IPS-NIHi7 (cell line): ENCODE data around the gene ABL1.

ENCODE experiments used
- DNase-seq: peaks from one replicate; pipeline ENCODE4 v3.0.0; 2012; ENCODE audit warnings: mixed read lengths; ENCODE audit errors: extremely low spot score

The ABL1 gene

DNA sequence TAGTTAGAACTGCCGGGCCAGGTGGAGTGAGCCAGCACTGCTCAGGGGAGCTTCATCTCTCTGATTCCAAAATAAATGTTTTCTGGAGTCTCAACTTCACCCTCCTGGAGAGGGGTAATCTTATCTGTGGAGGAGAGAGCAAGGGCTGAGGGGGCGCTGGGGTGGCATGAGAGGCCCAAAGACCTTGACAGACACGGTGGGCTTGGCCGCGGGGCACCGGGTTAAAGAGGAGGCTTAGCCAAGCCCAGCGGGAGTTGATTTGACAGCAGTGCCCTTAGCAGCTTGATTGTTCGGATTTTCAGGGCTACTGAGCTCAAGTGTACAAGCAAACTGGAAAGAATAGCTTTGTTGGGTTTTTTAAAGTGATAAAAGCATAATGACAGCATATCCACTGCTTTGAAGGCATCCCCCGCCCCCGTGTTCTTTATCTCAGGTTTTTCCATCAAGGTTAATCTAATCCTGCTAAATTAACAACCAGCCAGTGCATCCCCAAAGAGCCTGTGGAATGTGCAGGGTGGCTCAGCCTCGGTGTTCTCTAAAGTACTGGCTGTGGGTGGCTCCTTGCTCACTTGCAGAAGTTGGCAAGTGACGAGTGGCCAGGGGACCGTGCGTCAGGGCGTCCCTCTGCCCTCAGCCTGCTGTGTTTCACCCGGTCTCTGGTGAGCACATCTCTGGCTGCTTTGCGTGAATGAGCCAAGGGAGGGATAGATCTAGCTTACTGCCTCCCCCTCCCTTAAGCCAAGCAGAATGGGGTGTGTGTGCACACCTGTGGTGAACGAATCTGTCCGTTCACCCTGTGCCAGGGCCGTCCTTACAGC, 56.0 kb downstream of the ABL1 start:
- DNase-seq, result no peak

GRCh38 chr9:130891688-130892476, 56.8 kb downstream of the ABL1 start:
- DNase-seq, result no peak

DNA sequence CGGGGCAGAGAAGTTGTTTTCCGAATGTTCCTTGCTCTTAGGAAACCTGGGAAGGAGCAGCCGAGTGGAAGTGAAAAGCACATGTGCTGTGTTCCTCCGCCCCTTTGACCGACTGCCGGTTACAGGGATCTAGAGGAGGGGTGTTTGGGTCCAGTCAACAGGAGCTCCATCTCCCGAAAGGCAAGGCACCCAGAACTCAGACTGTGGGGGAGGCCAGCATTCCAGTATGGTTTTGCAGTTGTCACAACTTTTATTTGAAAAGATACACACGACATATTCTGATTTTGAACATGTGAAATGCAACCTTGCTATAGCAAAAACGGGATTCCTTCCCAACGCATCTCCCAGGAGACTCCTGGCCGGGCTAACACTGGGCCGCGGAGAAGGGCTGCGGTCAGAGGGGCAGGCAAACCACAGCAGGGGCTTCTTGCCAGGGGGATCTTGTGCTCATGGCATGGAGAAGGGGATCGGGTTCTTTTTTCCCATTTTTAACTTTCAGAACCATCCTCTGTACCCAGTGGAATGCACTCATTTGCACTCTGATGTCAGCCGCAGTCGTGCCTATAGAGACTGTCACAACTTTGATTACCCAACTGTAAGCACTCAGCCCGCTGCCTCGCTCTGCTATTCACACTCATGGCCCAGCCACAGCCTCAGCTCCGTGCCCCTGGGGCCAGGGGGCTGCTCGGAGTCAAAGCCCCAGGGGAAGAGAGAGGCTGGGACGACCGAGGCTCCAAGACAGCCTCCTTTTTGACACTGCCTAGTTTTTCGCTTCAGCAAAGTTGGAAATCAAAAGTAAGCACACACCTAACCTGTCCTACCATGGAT, 57.6 kb downstream of the ABL1 start:
- DNase-seq, result no peak

GRCh38 chr9:130893341-130894101, 58.5 kb downstream of the ABL1 start:
- peak; percentile 67 for DNase-seq

- DNase-seq, result no peak
Measured at GRCh38 chr9:130894546-130894945, 59.5 kb downstream of the ABL1 start.

DNA sequence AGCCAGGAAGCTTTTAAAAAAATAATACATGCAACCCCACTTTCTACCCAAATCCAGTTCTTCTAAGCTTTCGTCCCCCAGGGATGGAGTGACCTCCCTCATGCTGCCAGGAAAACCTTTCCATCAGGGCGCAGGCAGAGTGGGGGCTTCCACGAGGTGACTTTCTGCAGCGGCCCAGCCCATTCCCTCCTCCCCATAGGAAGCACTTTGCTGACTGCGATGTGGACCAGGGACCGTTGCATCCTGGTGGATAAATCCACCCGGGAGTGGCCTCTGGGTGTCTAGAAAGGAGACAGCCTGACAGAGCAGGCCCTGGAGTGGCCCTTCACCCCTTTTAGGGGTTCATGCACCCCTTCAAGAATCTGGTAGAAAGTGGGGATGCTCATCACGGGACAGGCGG, 60.0 kb downstream of the ABL1 start:
- DNase-seq, result no peak

DNA sequence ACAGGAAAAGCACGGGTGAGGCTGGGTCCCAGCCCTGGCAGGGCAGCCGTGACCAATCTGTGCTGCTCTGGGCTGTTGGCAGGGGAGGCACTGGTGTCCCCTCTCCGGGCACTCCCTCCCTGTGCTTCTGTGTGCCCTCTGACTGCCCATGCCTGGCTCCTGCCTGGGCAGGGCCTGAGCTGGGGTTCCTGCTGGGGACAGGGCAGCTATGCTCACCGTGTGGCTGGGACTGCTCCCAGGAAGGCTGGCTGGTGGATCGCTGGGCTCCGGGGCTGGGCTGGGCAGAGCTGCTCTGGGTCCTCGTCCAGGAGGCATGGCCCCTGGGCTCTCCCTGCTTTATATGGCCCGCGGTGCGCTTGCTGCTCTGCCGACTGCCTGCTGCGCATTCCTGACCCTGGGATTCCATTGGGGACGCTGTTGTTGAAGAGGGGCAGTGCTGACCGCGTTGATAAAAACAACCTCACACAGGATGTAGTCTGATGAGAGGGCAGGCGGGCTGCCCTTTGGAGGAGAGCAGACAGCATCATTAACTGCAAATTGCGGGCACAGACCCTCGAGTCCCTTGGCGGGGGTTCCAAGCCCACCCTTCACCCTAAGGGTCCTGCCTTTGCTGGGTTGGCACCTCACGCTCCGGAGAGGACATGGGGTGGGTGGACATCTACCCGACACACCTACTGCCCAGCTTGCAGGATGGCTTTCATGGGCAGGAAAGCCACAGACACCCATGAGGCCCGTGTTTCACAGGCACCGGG, 60.6 kb downstream of the ABL1 start:
- no peak for DNase-seq

DNA sequence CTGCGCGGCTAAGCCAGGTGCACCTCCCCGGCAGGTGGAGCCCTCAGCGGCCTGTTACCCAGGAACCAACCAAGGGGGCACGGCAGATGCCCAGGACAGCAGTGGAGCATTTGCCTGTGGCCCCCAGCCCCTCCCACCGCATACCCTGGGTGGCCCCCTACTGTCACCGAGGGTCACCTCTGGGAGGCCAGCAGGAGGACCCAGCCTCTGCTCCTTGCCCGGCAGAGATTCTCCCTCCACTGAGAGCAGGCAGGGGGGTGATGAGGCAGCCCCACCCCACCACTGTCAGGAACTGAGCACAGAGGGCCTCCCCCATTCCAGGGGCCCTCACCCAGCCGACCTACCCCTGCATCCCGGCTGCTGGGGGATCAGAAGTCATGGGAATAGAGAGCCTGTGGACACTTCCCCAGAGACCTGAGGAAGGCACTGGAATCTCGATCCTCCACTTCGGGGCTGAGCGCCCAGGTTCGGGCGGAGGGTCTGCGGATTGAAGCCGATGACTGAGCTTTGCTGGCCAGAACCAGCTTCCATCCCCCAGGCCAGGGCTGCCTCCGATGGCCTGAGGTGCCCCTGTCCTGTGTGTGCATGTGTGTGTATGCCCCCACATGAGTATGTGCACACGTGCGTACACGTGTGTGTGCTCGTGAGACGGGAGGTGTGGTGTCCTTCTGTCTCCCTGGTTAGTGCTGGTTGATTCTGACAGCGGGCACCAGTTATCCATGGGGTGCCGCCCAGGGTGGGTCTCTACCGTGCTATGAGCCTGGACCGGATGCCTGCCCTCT, 61.4 kb downstream of the ABL1 start, which contains the start of gene QRFP:
Gene QRFP (minus strand): TSS at position 580 of the 782 bp plus-strand sequence. CDS start 2,974 bp downstream, outside the sequence.
- DNase-seq, result no peak

- DNase-seq, result no peak
Measured at GRCh38 chr9:130897105-130897751, 62.2 kb downstream of the ABL1 start.

DNA sequence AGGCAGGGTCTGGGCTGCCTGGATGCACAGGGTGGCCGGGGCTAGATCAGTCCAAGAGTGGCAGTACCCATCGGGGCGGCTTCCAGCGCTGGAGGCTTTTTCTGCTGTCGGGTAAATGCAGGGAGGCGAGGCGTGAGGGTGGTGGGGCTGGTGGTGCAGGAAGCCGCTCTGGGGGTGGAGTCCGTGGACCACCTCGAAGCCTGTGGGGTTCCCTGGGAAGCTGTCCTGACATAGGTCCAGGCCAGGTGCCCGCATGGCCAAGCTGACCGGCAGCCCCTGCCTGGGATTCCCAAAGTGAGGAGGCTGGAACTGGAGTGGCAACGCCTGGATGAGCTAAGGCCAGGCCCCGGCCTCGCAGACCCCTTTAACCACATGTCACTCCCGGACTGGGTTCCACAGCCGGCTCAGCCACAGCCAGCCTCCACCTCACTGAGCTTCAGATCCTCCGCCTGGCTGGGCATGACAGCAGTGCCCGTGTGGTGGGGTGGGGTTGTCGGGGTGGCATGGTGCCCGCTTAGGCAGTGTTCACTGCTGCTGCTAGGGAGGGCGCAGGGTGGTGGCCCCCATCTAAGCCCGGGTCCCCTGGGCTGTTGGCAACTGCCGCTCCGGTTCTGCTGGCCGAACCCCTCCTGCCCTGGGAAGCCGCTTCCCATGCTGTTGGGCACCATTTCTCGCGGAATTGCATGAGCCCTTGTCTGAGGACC, 62.9 kb downstream of the ABL1 start:
- no peak for DNase-seq

DNA sequence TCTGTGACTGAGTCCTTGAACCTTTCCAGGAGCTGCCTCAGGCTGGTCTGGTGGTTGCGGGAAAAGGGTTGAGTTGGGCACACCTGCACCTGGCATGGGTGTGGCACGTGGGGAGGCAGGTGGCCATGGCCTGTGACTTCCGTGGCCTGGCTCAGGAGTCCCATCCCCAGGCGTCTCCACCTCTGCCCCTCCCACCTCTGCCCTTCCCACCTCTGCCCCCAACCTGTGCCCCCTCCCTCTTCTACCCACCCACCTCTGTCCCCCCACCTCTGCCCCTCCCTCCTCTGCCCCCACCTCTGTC, 63.4 kb downstream of the ABL1 start:
- no peak for DNase-seq

DNA sequence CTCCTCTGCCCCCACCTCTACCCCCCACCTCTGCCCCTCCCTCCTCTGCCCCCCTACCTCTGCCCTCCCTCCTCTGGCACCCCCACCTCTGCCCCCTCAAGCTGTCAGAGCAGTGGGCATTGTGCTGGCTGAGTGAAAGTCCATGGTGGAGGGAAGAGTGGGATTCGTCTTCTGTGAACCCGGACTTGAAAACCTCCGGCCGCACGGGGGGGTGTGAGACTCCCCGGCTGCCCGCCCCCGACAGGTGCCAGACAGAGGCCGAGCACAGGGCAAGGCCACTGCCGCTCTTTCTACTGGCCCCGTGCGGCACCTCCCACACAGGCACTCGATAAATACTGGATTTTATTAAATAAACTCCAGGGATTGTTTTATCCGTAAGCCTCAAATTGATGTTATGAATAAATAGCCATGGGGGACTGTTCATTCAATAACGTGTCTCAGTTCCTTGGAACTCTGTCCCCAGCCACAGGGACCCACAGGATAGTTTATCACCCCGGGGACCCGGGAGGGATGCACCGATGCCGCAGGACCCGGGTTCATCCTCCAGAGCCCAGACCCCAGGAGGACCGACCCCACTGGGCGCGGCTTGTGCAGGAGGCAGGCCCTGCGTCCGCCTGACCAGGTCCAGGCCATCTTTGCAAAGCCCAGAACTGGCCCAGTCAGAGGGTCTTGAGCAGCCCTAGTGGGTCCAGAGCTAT, 64.1 kb downstream of the ABL1 start:
- DNase-seq, result no peak

DNA sequence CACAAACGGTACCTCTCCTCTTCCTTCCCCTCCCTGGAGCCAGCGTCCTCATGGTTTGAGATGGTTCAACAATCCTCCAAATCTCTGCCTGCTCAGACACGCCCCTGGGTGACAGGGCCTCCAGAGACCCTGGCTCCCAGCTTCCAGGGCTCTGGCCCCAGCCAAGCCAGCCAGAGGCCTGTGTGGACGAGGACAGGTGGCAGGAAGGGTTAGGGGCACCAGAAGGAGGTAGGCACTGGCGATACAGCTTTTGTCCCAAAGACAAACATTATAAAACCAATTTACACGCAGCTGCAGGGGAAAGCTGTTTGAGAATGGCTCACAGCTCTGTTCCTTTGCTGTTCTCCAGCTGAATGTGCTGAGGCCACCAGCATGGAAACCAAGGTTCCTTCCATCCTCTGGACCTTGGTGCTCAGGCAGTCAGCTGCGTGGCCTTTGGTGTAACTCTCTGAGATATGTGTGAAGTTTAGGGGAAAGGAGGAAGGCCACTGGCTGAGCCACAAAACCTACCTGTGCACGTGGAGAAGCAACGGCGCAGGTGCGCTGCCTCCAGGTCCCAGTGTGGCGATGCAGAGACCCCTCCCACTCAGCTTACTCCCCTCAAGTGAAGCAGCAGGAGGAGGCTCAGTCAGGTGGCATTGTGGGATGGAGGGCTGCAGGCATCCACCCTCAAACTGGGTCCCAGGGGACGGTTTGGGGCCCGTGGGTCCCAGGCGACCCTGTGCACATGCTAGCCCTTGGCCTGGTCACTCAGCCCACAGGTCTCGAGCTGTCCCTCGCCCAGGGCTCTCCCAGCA, 65.8 kb downstream of the ABL1 start:
- no peak for DNase-seq

GRCh38 chr9:130901498-130902203, 66.6 kb downstream of the ABL1 start:
- DNase-seq, result no peak

- DNase-seq, result no peak
Measured at GRCh38 chr9:130902204-130903185, 67.4 kb downstream of the ABL1 start.
